OCI-LY1 (cell line): ENCODE measurements around the gene KCNH4.

ENCODE experiments used
- H2AFZ ChIP-seq: fragments of 200-600 bp; sonication (generic), shearing (Covaris generic); 2 replicates; pipeline ENCODE4 v1.6.0; 2014; ENCODE audit warnings: antibody characterized with exemption, mild to moderate bottlenecking, low read length
- H3F3A ChIP-seq: fragments of 200-600 bp; sonication (generic), shearing (Covaris generic); 2 replicates; pipeline ENCODE4 v1.6.0; 2014; ENCODE audit warnings: mild to moderate bottlenecking, antibody characterized with exemption, low read length, moderate library complexity; ENCODE audit not compliant: insufficient read depth
- H3K27ac ChIP-seq: fragments of 200-600 bp; sonication (generic); 2 replicates; pipeline ENCODE4 v1.5.1; 2014; ENCODE audit warnings: low read length, mixed run types, mild to moderate bottlenecking, low read depth; ENCODE audit not compliant: poor library complexity, severe bottlenecking
- H3K27me3 ChIP-seq: fragments of 200-600 bp; sonication (generic); 2 replicates; pipeline ENCODE4 v1.6.0; 2014; ENCODE audit warnings: antibody characterized with exemption, mild to moderate bottlenecking, low read length, moderate library complexity; ENCODE audit not compliant: insufficient read depth
- H3K36me3 ChIP-seq: fragments of 200-600 bp; sonication (generic); 2 replicates; pipeline ENCODE4 v1.6.1; 2014; ENCODE audit warnings: mild to moderate bottlenecking, antibody characterized with exemption, low read length, moderate library complexity, mixed read lengths; ENCODE audit not compliant: insufficient read depth
- H3K4me1 ChIP-seq: fragments of 200-600 bp; sonication (generic); 2 replicates; pipeline ENCODE4 v1.5.1; 2014; ENCODE audit warnings: mild to moderate bottlenecking, low read length, moderate library complexity; ENCODE audit not compliant: insufficient read depth, severe bottlenecking
- H3K4me2 ChIP-seq: fragments of 200-600 bp; sonication (generic), shearing (Covaris generic); 2 replicates; pipeline ENCODE4 v1.6.1; 2014; ENCODE audit warnings: low read length
- H3K4me3 ChIP-seq: fragments of 200-600 bp; sonication (generic); 2 replicates; pipeline ENCODE4 v1.5.1; 2014; ENCODE audit warnings: low read length, low read depth, mild to moderate bottlenecking, mixed read lengths; ENCODE audit not compliant: poor library complexity, severe bottlenecking
- H3K79me2 ChIP-seq: fragments of 200-600 bp; shearing (Covaris generic); 2 replicates; pipeline ENCODE4 v1.6.1; 2016; ENCODE audit warnings: mixed run types, low read length, mixed read lengths; ENCODE audit not compliant: insufficient read depth
- H3K9ac ChIP-seq: fragments of 200-600 bp; sonication (generic), shearing (Covaris generic); 2 replicates; pipeline ENCODE4 v1.6.1; 2014; ENCODE audit warnings: mild to moderate bottlenecking, low read length, mixed read lengths
- H3K9me2 ChIP-seq: fragments of 200-600 bp; sonication (generic), shearing (Covaris generic); 2 replicates; pipeline ENCODE4 v1.6.1; 2014; ENCODE audit warnings: low read depth, mild to moderate bottlenecking, low read length, mixed read lengths
- H3K9me3 ChIP-seq: fragments of 200-600 bp; shearing (Covaris generic); 2 replicates; pipeline ENCODE4 v1.6.1; 2014; ENCODE audit warnings: low read length, mixed read lengths
- H4K20me1 ChIP-seq: fragments of 200-600 bp; sonication (generic), shearing (Covaris generic); 2 replicates; pipeline ENCODE4 v1.6.0; 2016; ENCODE audit warnings: mild to moderate bottlenecking, low read length; ENCODE audit not compliant: insufficient read depth
- CTCF ChIP-seq: fragments of 200-600 bp; sonication (generic), shearing (Covaris generic); IDR thresholded peaks from 2 replicates; pipeline ENCODE4 v1.5.1; 2017; ENCODE audit warnings: mild to moderate bottlenecking, antibody characterized with exemption, low read length, moderate library complexity, mixed read lengths
- EZH2 ChIP-seq: fragments of 200-600 bp; sonication (generic), shearing (Covaris generic); IDR thresholded peaks from 2 replicates; pipeline ENCODE4 v1.8.0; 2017; ENCODE audit warnings: borderline replicate concordance, mixed run types, mild to moderate bottlenecking, antibody characterized with exemption, low read length, moderate library complexity, mixed read lengths

Gene KCNH4

DNA sequence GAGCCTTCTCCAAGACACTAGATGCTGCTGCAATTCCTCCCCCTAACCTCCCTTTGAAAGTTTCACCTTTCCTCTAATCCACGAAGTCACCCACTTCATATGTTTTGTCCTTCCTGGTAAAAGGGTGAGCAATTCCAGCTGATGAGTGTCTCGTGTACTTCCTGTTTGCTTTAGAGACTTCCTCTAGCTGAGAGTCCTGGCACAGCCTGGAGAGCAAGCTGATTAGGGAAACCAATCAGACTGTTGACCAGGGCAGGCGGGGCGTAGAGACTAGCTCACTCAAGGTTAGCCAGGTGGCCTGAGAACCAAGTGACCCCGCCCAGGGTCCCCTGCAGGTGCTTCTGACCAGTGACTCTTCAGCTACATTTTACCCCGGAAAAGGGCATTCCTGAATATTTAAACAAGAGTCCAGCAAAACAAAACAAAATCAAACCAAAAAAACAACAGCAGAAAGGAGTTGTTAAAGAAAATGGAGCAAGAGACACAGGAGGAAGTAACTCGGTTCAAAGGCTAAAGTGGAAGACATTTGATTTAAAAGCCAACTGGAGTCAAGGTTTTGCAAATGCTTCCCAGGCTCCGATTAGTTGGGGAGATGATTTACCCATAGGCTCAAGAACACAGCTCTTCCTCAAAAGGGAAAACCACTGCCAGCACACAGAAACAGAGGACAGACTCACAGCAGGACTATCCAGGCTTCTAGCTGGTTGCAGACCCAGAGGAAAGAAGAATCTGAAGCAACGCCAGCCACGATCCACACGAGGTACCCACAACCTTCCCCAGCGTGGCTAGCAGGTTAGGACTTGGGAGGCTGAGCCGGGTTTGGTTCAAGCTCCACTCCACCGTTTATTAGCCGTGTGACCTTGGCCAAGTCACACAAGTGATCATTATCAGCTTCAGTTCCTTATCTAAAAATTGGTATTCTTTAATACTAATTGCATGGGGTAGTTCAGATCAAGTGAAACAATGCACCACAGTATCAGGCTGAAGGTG, 45.0 kb downstream of the KCNH4 start:
- no peaks in the 10 kb centered on the region for H3K27me3 ChIP-seq
- peak overlapping the region; percentile 2; the same call in 1 of the 2 replicates for H3K9ac ChIP-seq
- no peak for TF ChIP-seq EZH2
- TF ChIP-seq CTCF = no peak
- H3K79me2 ChIP-seq = peaks cover 18% of the 10 kb centered on the region
- peaks cover 80% of the 10 kb centered on the region for H3K4me1 ChIP-seq
- H4K20me1 ChIP-seq = no peaks in the 10 kb centered on the region
- H3K9me3 ChIP-seq = no peaks in the 10 kb centered on the region
- peaks cover 20% of the 10 kb centered on the region; the same call in 1 of the 2 replicates for H3F3A ChIP-seq
- H3K36me3 ChIP-seq = peaks cover 2% of the 10 kb centered on the region; the same call in 1 of the 2 replicates
- H3K4me3 ChIP-seq = peak overlapping the region; percentile 0
- no peaks in the 10 kb centered on the region for H3K9me2 ChIP-seq
- H2AFZ ChIP-seq = no peak overlapping the region
- peak overlapping the region; percentile 98 for H3K27ac ChIP-seq
- H3K4me2 ChIP-seq = peak overlapping the region; percentile 18

DNA sequence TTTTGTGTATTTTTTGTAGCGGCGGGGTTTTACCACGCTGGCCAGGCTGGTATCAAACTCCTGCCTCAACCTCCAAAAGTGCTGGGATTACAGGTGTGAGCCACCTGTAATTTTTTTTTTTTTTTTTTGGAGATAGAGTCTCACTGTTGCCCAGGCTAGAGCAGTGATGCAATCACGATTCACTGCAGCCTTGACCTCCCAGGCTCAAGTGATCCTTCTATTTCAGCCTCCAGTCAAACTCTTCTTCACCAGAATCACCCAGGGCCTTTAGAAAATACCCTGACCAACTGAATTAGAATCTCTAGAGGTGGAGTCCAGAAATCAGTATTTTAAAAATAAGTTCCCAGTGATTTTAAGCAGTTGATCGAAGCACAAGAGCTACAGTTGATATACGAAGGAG, 45.8 kb downstream of the KCNH4 start:
- H3K4me1 ChIP-seq = peaks cover 85% of the 10 kb centered on the region
- no peaks in the 10 kb centered on the region for H4K20me1 ChIP-seq
- H3K79me2 ChIP-seq = peaks cover 18% of the 10 kb centered on the region
- H3K27ac ChIP-seq = peak overlapping the region; percentile 98
- H3K27me3 ChIP-seq = no peaks in the 10 kb centered on the region
- H2AFZ ChIP-seq = no peak overlapping the region
- H3K4me3 ChIP-seq = no peak overlapping the region
- H3F3A ChIP-seq = peaks cover 20% of the 10 kb centered on the region; the same call in 1 of the 2 replicates
- H3K36me3 ChIP-seq = peaks cover 3% of the 10 kb centered on the region; the same call in 1 of the 2 replicates
- H3K4me2 ChIP-seq = peak overlapping the region; percentile 18; the same call in 1 of the 2 replicates
- H3K9me3 ChIP-seq = no peaks in the 10 kb centered on the region
- H3K9ac ChIP-seq = no peak overlapping the region; the same call in 1 of the 2 replicates
- H3K9me2 ChIP-seq = no peaks in the 10 kb centered on the region
- TF ChIP-seq CTCF (no peak), EZH2 (no peak)

- Histone ChIP-seq H3K27me3 (no peaks in the 10 kb centered on the region), H3K9ac (peak overlapping the region; percentile 2; the same call in 1 of the 2 replicates), H4K20me1 (no peaks in the 10 kb centered on the region), H3K4me3 (peak overlapping the region; percentile 32), H3K9me3 (no peaks in the 10 kb centered on the region), H3K79me2 (peaks cover 18% of the 10 kb centered on the region), H3K4me2 (peak overlapping the region; percentile 61), H3K27ac (peak overlapping the region; percentile 98), H3K36me3 (peaks cover 19% of the 10 kb centered on the region), H3K9me2 (no peaks in the 10 kb centered on the region), H2AFZ (no peak overlapping the region), H3K4me1 (peaks cover 80% of the 10 kb centered on the region), H3F3A (peaks cover 20% of the 10 kb centered on the region; the same call in 1 of the 2 replicates)
- TF ChIP-seq CTCF (no peak), EZH2 (no peak)
Observed at GRCh38 chr17:42133461-42134041, 47.4 kb downstream of the KCNH4 start.
